ENCODE measurements around the gene NR1H2.
"Not testable (repeated sequence)": the region's sequence is repeated elsewhere in the genome, so short reads cannot be mapped to it uniquely, and the experiment has no call there.

The NR1H2 gene

GRCh38 chr19:50376166-50377050 is at the start of gene NR1H2:
Gene NR1H2, plus strand, starts transcription at chr19:50376457. Its CDS starts 1,149 bp downstream, at chr19:50377606.
- peak; percentile 97 for DNase-seq

DNA sequence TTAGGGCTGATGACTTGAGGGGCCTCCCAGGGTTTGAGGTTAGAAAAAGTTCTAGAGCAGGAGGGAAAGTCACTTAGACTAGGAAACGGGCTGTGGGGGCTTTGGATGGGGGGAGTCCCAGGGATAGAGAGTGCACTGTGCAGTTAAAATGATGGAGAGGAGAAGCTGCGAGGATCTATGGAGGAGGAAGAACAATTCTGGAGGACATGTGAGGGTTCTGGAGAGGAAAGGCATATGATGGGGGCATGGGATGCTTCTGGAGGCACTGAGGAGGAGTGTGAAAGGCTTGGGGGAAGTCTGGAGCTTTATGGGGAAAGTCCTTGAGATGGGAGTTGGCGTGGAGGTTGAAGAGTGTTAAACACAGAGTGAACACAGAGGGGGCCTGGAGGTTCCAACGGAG is 49.2 kb upstream of the NR1H2 start:
- no peak for DNase-seq

GRCh38 chr19:50327461-50328223 is 48.6 kb upstream of the NR1H2 start:
- DNase-seq = no peak

DNA sequence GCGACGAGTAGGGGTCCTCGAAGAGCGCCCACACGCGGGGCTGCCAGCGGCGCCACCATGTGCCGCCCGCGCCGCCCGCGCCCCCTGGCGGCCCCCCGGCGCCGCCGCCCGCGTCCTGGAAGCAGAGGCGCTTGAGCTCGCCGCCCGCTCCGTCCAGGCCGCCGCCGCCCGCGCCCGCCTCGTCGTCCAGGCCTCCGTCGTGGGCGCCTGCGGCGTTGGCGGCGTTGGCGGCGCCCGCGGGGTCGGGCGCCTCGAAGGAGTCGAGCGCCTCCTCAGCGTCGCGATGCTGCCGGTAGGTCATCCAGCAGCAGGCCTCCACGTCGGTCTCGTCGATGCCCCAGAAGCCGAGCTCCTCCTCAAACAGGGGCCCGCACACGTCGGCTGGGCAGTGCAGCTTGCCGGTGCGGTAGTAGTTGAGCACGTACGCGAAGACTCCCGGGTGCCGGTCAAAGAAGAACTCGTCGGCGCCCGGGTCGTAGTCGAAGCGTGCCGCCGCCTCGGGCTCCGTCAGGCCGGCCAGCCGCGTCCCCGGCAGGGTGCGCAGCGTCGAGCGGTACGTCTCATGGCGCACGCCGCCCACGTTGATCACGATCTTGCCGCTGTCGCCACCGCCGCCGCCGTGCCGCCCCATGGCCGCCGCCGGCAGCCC is 47.9 kb upstream of the NR1H2 start:
- DNase-seq = no peak

DNA sequence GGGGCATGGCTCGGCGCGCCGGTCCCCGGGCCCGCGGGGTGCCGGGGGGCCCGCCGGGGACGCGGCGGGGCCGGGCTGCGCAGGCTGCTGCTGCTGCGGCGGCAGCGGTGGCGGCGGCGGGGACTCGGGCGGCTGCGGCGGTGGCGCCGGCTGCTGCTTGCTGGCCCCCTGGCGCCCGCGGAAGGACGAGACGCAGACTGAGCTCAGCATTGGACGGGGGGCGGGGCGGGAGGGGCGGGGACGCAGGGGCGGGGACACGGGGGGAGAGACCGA is 47.4 kb upstream of the NR1H2 start:
- DNase-seq = no peak

DNA sequence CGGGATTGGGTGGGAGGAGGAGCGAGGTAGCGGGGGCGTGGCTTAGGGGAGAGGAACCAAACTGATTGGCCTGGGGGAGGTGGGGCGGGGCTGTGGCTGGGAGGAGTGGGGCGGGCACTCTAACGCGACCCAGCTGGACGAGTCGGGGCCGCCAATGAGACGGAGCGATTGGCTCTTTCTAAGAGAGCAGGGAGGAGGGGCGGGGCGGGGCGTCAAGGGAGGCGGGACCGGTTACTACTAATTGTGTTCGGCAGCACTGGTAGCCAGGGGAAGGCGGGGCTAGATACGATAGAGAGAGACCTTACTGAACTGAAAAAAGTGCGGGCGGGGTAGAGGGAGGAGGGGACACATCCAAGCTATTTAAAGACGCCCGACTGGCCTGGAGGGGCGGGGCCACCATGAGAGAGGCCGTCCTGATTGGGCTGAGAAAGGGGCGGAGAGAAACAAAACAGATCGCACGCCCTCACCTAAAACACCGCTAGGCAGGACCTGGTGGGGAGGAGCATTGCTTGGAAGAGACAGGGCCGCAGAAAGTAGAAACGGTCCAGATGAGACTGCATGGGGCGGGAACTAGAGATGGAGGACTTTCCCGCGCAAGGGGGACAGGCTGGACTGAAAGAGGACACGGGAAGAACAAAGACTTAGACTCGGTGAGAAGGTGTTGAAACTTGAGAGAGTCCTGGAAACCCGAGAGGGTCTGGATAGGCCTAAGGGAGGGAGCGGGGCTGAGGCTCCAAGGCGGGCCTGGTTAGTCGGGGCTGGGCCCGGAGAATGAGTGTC is 46.9 kb upstream of the NR1H2 start, which contains the start of gene KCNC3:
KCNC3 (minus strand) TSS at position 232 of the 780 bp plus-strand sequence. CDS start 295 bp downstream, outside the sequence.
- DNase-seq = peak; percentile 92

- DNase-seq = not testable (repeated sequence)
These were observed 46.3 kb upstream of the NR1H2 start for GRCh38 chr19:50329926-50330294.

DNA sequence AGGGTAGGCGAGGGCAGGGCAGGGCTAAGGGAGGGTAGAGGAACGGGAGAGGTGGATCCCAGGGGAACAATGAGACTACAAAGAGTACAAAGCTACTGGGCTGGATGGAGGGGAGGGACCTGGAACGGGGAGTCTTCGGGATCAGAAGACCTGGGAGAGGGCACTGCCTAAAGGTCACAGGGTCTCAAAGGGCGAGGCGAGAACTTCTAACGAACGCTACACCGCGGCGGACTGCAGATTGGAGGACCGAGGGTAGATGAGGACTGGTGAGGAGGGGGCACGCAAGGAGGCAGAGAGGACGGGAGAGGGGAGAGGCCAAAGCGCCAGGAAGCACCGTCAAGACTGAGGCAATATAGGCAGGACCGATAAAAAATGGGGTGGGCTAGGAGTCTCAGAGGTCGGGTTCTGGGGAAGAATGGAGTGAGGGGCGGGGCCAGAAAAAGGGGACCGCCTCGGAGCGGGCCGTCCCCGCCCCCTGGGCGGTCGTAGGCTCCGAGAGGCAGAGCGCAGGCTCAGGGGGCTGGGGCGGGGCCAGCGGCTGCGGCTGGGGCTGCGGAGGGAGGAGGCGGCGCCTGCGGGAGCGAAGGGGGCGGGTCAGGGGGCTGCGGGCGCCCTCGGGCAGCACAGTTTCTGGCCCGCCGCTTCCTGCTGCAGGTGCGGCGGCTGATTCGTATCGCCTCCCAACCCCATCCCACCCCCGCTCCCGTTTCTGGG is 45.7 kb upstream of the NR1H2 start:
- DNase-seq = peak; percentile 88

- DNase-seq = no peak
These were observed 44.9 kb upstream of the NR1H2 start for GRCh38 chr19:50331221-50331993.

GRCh38 chr19:50331994-50332243 is 44.3 kb upstream of the NR1H2 start:
- no peak for DNase-seq

- no peak for DNase-seq
These were observed 43.8 kb upstream of the NR1H2 start for GRCh38 chr19:50332244-50333038.

GRCh38 chr19:50333235-50333736 is 43.0 kb upstream of the NR1H2 start:
- DNase-seq = peak; percentile 92

GRCh38 chr19:50333737-50334617 is 42.3 kb upstream of the NR1H2 start:
- peak; percentile 86 for DNase-seq

GRCh38 chr19:50334741-50335421 is 41.4 kb upstream of the NR1H2 start:
- no peak for DNase-seq

DNA sequence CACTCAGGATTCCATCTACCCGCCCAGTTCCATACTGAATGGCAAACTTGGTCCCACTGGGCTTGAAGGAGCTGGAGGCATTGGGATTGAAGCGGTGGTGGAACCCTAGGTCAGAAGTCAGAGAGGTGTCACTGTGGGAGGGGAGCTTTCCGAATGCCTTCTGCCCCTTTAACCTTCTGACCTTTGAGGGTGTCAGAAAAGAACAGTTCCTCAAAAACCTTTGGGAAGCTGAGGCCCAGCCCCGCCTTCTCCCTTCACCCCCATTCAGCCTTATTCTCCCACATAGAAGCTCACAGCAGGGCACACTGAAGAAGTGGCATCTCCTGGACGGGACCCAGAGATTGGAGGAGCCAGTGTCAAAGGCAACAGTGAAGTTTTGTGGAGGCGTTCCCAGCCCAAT is 39.2 kb upstream of the NR1H2 start:
- not testable (repeated sequence) for DNase-seq

- no peak for DNase-seq
These were observed 35.9 kb upstream of the NR1H2 start for GRCh38 chr19:50340331-50340730.

GRCh38 chr19:50341091-50341564 is 35.1 kb upstream of the NR1H2 start:
- DNase-seq = no peak

DNA sequence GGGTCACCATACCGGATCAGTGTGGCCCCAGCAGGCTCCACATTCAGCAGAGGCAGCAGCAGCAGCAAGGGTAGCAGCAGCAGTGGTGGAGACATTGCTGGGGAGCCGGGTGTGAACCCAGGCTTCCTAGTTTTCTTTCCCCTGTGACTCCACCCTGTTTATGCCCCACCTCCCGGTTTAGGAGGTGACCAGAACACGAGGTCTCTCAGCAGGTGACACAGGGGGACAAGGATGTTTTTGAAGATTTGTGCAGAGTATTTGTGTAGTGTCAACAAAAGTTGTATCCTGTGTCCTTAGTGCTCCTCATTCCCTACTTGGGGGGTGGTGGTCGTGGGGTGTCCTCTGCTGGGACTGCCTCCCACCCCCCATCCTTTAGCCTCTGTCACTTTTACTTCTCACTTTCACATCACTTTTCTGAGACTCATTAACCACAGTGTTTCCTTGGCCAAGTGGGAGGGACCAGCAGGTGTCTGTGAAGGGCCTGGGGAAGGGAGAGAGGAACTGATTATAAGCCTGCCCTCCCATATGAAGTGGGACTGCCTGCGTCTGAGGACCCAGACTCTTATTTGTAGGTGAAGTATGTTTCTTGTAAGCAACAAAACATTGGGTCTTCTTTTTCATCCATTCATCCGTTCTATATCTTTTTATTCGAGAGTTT is 31.5 kb upstream of the NR1H2 start:
- DNase-seq = no peak
